Naive B cell (primary cell): ENCODE results near the gene TCF4. TPM values are rescaled to one million over a fixed set of nuclear protein-coding genes. Genes with fewer than 3 reads are reported as not detected.
A peak's percentile ranks its signal among the peaks of the same experiment; 100 is the strongest.

ENCODE experiments used
- ATAC-seq, 2 donors: fragments of 150-1000 bp; cut with Tn5 transposase; 2 replicates each; pipeline ENCODE4 v1.10.0; 2021; ENCODE audit warnings: low read depth in 2 of 2, mild to moderate bottlenecking in 2 of 2, moderate library complexity in 2 of 2
- DNase-seq: peaks from one replicate; pipeline ENCODE4 v3.0.0; 2022
- H3K27ac Mint-ChIP-seq, 6 donors: one replicate each; pipeline ENCODE4 v1.8.0; 2020 to 2022; ENCODE audit warnings: mild to moderate bottlenecking in 6 of 6, mixed read lengths in 6 of 6, moderate library complexity in 5 of 6, inconsistent platforms in 2 of 6
- H3K27me3 Mint-ChIP-seq, 3 donors: one replicate each; pipeline ENCODE4 v1.8.0; 2021 to 2022; ENCODE audit warnings: mixed read lengths in 3 of 3, mild to moderate bottlenecking in 1 of 3
- H3K36me3 Mint-ChIP-seq, 2 donors: one replicate each; pipeline ENCODE4 v1.8.0; 2020 to 2022; ENCODE audit warnings: mixed read lengths in 2 of 2, inconsistent platforms in 1 of 2, mild to moderate bottlenecking in 1 of 2
- H3K4me1 Mint-ChIP-seq, 3 donors: one replicate each; pipeline ENCODE4 v1.8.0; 2020 to 2022; ENCODE audit warnings: mixed read lengths in 3 of 3, inconsistent platforms in 1 of 3, mild to moderate bottlenecking in 1 of 3, moderate library complexity in 1 of 3
- H3K4me3 Mint-ChIP-seq, 8 donors: one replicate each; pipeline ENCODE4 v1.8.0; 2020 to 2022; ENCODE audit warnings: mild to moderate bottlenecking in 8 of 8, mixed read lengths in 8 of 8, moderate library complexity in 8 of 8, inconsistent platforms in 2 of 8
- H3K9me3 Mint-ChIP-seq, 7 donors: one replicate each; pipeline ENCODE4 v1.8.0; 2020 to 2022; ENCODE audit warnings: mixed read lengths in 7 of 7, mild to moderate bottlenecking in 5 of 7, inconsistent platforms in 2 of 7, moderate library complexity in 1 of 7
- polyA plus RNA-seq, 6 donors: library from polyadenylated mRNA; unstranded; fragments of 300-500 nt; fragmentation: Illumina TruSeq; gene quantifications; one replicate each; pipeline ENCODE4 v1.2.3, GENCODE V29; 2021; ENCODE audit warnings: low read depth in 6 of 6

TCF4 gene
- polyA plus RNA-seq, 6 donors from 2014 or later: 199 to 274 (median 217) TPM

DNA sequence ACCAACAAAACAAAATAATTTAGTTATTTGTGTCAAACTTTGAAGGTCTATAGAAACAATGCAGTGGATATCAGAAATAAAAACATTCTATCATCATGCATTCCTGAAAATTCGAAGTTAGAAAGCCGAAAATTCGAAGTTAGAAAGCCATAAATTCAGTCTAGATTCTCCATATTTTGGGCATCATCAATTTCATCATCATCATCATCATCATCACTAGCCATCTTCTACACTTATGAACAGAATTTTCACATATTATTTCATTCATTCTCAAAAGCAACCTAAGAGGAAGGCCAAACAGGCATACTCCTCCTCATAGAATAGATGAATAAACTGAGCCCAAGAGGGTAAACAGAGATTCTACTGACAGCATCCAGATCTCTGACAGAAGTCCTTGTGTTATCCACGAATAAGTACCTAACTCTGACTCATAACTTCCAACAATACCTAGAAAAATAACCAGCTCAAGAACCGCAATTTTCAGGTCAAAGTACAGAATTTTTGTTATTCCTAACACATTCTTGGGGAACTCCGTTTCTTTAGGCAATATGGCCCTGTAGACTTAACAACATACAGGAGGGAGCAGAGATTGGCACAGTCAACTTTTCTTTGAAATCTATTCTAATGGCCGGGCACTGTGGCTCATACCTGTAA, 84.7 kb downstream of the TCF4 start:
- Mint-ChIP-seq H3K27ac (peak overlapping the region in 1 of 6 donors; percentile 99), H3K4me1 (peaks cover 8 to 36% (median 33%) of the 10 kb centered on the region in 3 donors), H3K4me3 (no peak overlapping the region), H3K9me3 (no peaks in the 10 kb centered on the region), H3K36me3 (no peaks in the 10 kb centered on the region), H3K27me3 (no peaks in the 10 kb centered on the region)
- no peak for ATAC-seq
- DNase-seq: no peak

DNA sequence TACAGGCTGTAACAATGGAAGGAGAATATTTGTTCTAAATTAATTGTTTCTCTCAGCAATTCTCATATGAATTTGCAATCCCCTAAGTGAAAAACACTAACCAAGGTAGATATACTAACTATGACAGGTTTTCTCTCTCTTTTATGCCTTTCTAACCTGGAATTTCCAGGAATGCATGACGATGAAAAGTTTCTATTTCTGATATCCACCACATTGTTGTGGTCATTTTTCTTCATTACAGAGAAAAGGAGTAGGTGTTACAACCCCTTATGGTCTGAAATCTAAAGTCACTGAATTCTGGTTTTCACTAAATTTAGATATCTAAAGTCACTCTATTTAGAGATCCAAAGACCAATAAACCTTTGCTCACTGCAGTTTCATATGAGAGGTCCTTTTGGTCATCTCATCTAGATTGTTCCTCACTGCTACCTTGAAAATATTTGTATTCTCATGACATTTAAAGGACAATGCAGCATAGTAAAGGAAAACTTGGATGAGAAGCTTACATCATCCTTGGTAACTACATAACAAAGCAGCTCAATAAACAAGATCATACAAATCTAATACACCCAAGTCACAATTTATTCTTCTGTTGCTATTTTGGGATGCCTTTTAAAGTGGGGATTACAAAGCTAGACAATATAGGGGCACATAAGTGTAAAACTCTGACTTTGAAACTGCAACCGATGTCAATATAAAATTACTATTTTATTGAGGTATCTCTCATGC, 85.8 kb downstream of the TCF4 start:
- Mint-ChIP-seq H3K9me3 (no peaks in the 10 kb centered on the region), H3K27ac (peak overlapping the region in 2 of 6 donors; percentile 68 to 74), H3K4me1 (peaks cover 8 to 26% (median 25%) of the 10 kb centered on the region in 3 donors), H3K27me3 (no peaks in the 10 kb centered on the region), H3K36me3 (no peaks in the 10 kb centered on the region), H3K4me3 (no peak overlapping the region)
- DNase-seq (no peak), ATAC-seq (no peak)

DNA sequence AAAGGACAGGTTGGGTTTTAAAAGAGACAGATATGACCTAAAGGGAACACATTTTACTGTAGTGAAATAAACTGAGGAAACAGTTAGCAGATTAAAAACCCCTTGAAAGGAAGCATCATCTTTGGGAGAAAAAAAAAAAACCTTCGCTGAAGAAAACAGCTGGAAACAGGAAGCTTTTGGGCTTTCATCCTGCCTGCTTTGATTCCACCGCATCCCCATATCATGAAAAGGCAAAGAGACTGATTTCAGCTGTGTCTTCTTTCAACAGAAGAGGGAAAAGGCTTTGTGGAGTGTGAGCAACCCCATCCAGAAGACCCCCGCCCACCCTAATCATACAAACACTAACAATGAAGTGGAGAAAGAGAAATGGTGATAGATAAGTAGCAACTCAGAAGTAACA, 86.4 kb downstream of the TCF4 start:
- no peak for DNase-seq

DNA sequence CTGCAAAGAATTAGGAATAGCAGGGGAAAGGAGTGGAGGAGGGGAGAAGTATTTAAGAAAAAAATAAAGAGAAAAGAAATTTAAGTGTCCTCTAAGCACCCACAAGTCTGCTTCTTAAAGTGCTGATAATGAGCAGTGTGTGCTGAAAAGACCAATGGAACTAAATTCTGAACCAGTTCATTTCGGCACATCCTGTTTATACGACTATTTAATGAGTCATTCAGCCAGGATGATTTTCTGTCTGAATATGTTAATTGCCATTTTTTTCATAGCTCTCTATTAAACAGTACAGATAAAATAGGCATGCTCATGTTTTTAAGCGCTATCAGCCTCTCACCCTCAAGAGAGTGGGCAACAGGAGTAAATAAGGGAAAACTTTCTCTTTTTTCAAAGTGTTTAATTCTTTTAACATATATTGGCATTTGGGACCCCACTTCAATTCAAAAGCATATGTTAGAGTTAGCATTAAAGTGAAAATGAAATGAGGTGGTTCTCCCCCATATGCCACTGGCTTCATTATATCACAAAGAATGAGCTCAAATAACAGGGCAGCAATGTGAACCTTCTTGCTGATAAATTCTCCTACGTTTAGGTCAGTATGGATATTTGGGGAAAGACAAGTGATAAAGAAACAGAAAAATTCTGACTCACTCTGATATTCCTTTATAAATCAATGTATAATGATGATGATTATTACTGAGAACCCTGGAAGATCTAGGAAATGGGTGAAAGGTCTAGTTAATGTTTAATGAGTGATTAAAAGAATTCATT, 87.5 kb downstream of the TCF4 start:
- peaks cover 0 to 10% (median 9%) of the 10 kb centered on the region in 3 donors for H3K4me1 Mint-ChIP-seq
- no peak for DNase-seq
- H3K27ac Mint-ChIP-seq: no peak overlapping the region
- no peaks in the 10 kb centered on the region for H3K27me3 Mint-ChIP-seq
- no peak for ATAC-seq
- H3K9me3 Mint-ChIP-seq: no peaks in the 10 kb centered on the region
- H3K36me3 Mint-ChIP-seq: no peaks in the 10 kb centered on the region
- H3K4me3 Mint-ChIP-seq: no peak overlapping the region

More for the DNA sequence above, 86.4 kb downstream of the TCF4 start:
- Mint-ChIP-seq H3K4me3 (no peak overlapping the region), H3K4me1 (peaks cover 7 to 20% (median 19%) of the 10 kb centered on the region in 3 donors), H3K27ac (peak overlapping the region in 2 of 6 donors; percentile 68 to 74), H3K36me3 (no peaks in the 10 kb centered on the region), H3K27me3 (no peaks in the 10 kb centered on the region), H3K9me3 (no peaks in the 10 kb centered on the region)
- ATAC-seq: no peak

DNA sequence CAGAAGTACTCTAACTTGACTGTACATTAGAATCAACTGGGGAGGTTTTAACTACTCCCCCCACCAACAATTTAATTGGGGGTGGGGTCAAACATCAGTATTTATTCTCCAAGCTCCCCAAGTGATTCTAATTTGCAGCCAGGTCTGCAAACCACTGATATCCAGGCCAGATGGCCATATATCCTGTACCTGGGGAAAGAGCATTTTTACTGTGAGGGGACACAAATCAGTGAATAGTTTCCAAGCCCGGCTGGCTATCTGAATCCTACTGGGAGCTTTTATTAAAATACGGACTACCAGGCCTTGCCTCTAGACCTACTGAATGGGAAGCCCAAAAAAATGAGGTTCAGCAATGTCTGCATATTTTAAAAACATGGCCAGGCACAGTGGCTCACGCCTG, 88.5 kb downstream of the TCF4 start:
- DNase-seq (no peak), ATAC-seq (no peak)
- Mint-ChIP-seq H3K27ac (no peak overlapping the region), H3K36me3 (no peaks in the 10 kb centered on the region), H3K4me3 (no peak overlapping the region), H3K4me1 (peaks cover 0 to 7% (median 6%) of the 10 kb centered on the region in 3 donors), H3K9me3 (no peaks in the 10 kb centered on the region), H3K27me3 (no peaks in the 10 kb centered on the region)

GRCh38 chr18:55497825-55498403, 90.1 kb downstream of the TCF4 start:
- Mint-ChIP-seq H3K4me1 (peaks cover 0 to 7% (median 5%) of the 10 kb centered on the region in 3 donors), H3K27me3 (no peaks in the 10 kb centered on the region), H3K27ac (peak overlapping the region in 3 of 6 donors; percentile 13 to 28 (median 20)), H3K9me3 (no peaks in the 10 kb centered on the region), H3K4me3 (no peak overlapping the region), H3K36me3 (no peaks in the 10 kb centered on the region)
- ATAC-seq (no peak), DNase-seq (no peak)

DNA sequence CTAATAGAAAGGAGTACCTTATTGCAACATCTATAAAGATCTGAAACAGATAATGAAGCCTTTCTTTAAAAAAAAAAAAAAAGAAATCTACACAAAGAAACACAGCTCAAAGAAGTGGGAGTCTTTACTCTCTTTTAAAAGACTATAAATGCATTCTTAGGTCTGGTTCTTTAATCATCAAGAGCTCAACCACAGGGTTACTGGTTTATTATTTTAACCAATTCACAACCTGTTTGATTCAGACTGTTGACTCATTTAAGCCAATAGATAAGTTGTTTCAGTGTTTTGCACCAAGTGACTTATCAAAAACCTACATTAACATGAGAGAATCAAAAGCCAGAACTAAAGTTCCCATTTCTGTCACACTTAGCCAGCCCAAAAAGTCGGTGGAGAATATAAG, 93.1 kb downstream of the TCF4 start:
- Mint-ChIP-seq H3K27me3 (no peaks in the 10 kb centered on the region), H3K4me3 (no peak overlapping the region), H3K4me1 (peaks cover 0 to 1% (median under 1%) of the 10 kb centered on the region in 3 donors), H3K27ac (peak overlapping the region in 1 of 6 donors; percentile 24), H3K9me3 (no peaks in the 10 kb centered on the region), H3K36me3 (no peaks in the 10 kb centered on the region)
- no peak for DNase-seq
- ATAC-seq: no peak

- H3K4me1 Mint-ChIP-seq: peaks cover 5 to 6% (median 5%) of the 10 kb centered on the region in 3 donors
- no peaks in the 10 kb centered on the region for H3K9me3 Mint-ChIP-seq
- ATAC-seq (no peak), DNase-seq (no peak)
- no peak overlapping the region for H3K27ac Mint-ChIP-seq
- H3K27me3 Mint-ChIP-seq: no peaks in the 10 kb centered on the region
- H3K4me3 Mint-ChIP-seq: no peak overlapping the region
- H3K36me3 Mint-ChIP-seq: no peaks in the 10 kb centered on the region
Observed at GRCh38 chr18:55494441-55494840, 93.6 kb downstream of the TCF4 start.

GRCh38 chr18:55491616-55492015, 96.4 kb downstream of the TCF4 start:
- Mint-ChIP-seq H3K4me1 (peaks cover 12 to 19% (median 17%) of the 10 kb centered on the region in 3 donors), H3K9me3 (no peaks in the 10 kb centered on the region)
- no peak for ATAC-seq

GRCh38 chr18:55489034-55489986, 98.7 kb downstream of the TCF4 start:
- H3K27ac Mint-ChIP-seq: peak overlapping the region; percentile 1 to 85 (median 66)
- peak; percentile 79 to 80 for ATAC-seq
- H3K9me3 Mint-ChIP-seq: no peaks in the 10 kb centered on the region
- H3K36me3 Mint-ChIP-seq: no peaks in the 10 kb centered on the region
- peak overlapping the region; percentile 0 to 71 (median 51) for H3K4me3 Mint-ChIP-seq
- H3K27me3 Mint-ChIP-seq: no peaks in the 10 kb centered on the region
- peak; percentile 39 for DNase-seq
- H3K4me1 Mint-ChIP-seq: peaks cover 12 to 19% (median 19%) of the 10 kb centered on the region in 3 donors

More at GRCh38 chr18:55491616-55492015, 96.4 kb downstream of the TCF4 start:
- Mint-ChIP-seq H3K27ac (no peak overlapping the region), H3K4me3 (no peak overlapping the region), H3K27me3 (no peaks in the 10 kb centered on the region), H3K36me3 (no peaks in the 10 kb centered on the region)
- no peak for DNase-seq

- ATAC-seq (peak in 1 of 2 donors; percentile 10), DNase-seq (no peak)
- H3K4me1 Mint-ChIP-seq: peaks cover 12 to 19% (median 19%) of the 10 kb centered on the region in 3 donors
- H3K27ac Mint-ChIP-seq: peak overlapping the region in 3 of 6 donors; percentile 13 to 85 (median 82)
- no peak overlapping the region for H3K4me3 Mint-ChIP-seq
- H3K9me3 Mint-ChIP-seq: no peaks in the 10 kb centered on the region
- no peaks in the 10 kb centered on the region for H3K27me3 Mint-ChIP-seq
- H3K36me3 Mint-ChIP-seq: no peaks in the 10 kb centered on the region
Observed at GRCh38 chr18:55488473-55488872, 99.5 kb downstream of the TCF4 start.

DNA sequence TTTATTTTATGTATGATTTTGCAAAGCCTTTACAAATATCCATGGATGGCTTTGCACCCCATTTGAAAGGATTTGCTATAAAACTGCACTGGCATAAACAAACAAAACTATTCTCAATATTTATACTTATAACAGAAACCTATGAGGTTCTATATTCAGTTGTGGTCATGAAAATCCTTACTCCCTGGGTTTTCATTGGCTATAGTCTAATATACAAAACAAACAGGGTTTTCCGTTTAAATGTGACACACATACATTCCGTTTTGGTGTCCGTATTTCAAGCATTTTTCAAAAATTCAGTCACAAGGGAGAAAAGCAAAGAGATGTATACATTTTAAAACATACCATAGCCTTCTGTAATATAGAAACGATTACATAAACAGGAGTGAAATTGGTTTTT, 100.0 kb downstream of the TCF4 start:
- Mint-ChIP-seq H3K9me3 (no peaks in the 10 kb centered on the region), H3K36me3 (no peaks in the 10 kb centered on the region), H3K4me3 (no peak overlapping the region), H3K27me3 (no peaks in the 10 kb centered on the region), H3K27ac (peak overlapping the region in 2 of 6 donors; percentile 15 to 23), H3K4me1 (peaks cover 12 to 19% (median 19%) of the 10 kb centered on the region in 3 donors)
- no peak for ATAC-seq
- no peak for DNase-seq
